ENCODE data around the gene TSKU.

GRCh38 chr11:76747915-76748860, 35.0 kb upstream of the TSKU start:
- TF ChIP-seq CTCF (IDR thresholded peaks at IDR 0.05) (no peak), EZH2phosphoT487 (IDR thresholded peaks at IDR 0.05) (no peak), EZH2 (IDR thresholded peaks at IDR 0.05) (no peak)
